LNCaP clone FGC (cell line): ENCODE measurements around the gene DIS3L2.

Experiments used
- DNase-seq: peaks from one replicate; pipeline ENCODE4 v3.0.0-alpha.2; 2011; ENCODE audit warnings: low read depth
- H3K4me3 ChIP-seq: 2 replicates; pipeline ENCODE4 v1.5.1; 2011; ENCODE audit warnings: mild to moderate bottlenecking, low read depth, low read length, control low read depth
- CTCF ChIP-seq: IDR thresholded peaks from 2 replicates; pipeline ENCODE4 v1.5.1; 2012; ENCODE audit warnings: mild to moderate bottlenecking; ENCODE audit not compliant: control insufficient read depth, insufficient read depth; ENCODE audit errors: extremely low read depth

The DIS3L2 gene

GRCh38 chr2:232094883-232095282 is 133.4 kb downstream of the DIS3L2 start:
- no peak for DNase-seq
- TF ChIP-seq CTCF, result no peak
- no peak overlapping the region for H3K4me3 ChIP-seq

GRCh38 chr2:232097260-232097659 is 135.7 kb downstream of the DIS3L2 start:
- TF ChIP-seq CTCF, result no peak
- DNase-seq, result no peak
- no peak overlapping the region for H3K4me3 ChIP-seq

- DNase-seq, result no peak
- no peak for TF ChIP-seq CTCF
- no peak overlapping the region for H3K4me3 ChIP-seq
Observed at GRCh38 chr2:232097758-232098157, 136.2 kb downstream of the DIS3L2 start.

GRCh38 chr2:232102380-232102779 is 140.9 kb downstream of the DIS3L2 start:
- H3K4me3 ChIP-seq, result no peak overlapping the region
- DNase-seq, result no peak
- TF ChIP-seq CTCF, result no peak

- no peak for TF ChIP-seq CTCF
- DNase-seq, result no peak
- H3K4me3 ChIP-seq, result no peak overlapping the region
Observed at GRCh38 chr2:232103140-232103737, 141.7 kb downstream of the DIS3L2 start.

- no peak overlapping the region for H3K4me3 ChIP-seq
- no peak for DNase-seq
- no peak for TF ChIP-seq CTCF
Observed at GRCh38 chr2:232104076-232104646, 142.6 kb downstream of the DIS3L2 start.

- no peak for TF ChIP-seq CTCF
- DNase-seq, result no peak
Observed at GRCh38 chr2:232111551-232111950, 150.0 kb downstream of the DIS3L2 start.

More at GRCh38 chr2:232111551-232111950, 150.0 kb downstream of the DIS3L2 start:
- no peak overlapping the region for H3K4me3 ChIP-seq
